DOHH2 (cell line): ENCODE results near the gene PRKAB1.
"Not testable (repeated sequence)": the region's sequence is repeated elsewhere in the genome, so short reads cannot be mapped to it uniquely, and the experiment has no call there.

ENCODE experiments used
- CTCF ChIP-seq: fragments of 200-600 bp; sonication (generic); IDR thresholded peaks from one replicate; pipeline ENCODE4 v1.5.1; 2014; ENCODE audit warnings: antibody characterized with exemption, mild to moderate bottlenecking, low read depth, low read length; ENCODE audit not compliant: poor library complexity, severe bottlenecking
- EZH2phosphoT487 ChIP-seq: fragments of 200-600 bp; sonication (generic); IDR thresholded peaks from 2 replicates; pipeline ENCODE4 v1.6.1; 2017; ENCODE audit warnings: borderline replicate concordance, mild to moderate bottlenecking, antibody characterized with exemption, low read length, moderate library complexity, mixed read lengths

DNA sequence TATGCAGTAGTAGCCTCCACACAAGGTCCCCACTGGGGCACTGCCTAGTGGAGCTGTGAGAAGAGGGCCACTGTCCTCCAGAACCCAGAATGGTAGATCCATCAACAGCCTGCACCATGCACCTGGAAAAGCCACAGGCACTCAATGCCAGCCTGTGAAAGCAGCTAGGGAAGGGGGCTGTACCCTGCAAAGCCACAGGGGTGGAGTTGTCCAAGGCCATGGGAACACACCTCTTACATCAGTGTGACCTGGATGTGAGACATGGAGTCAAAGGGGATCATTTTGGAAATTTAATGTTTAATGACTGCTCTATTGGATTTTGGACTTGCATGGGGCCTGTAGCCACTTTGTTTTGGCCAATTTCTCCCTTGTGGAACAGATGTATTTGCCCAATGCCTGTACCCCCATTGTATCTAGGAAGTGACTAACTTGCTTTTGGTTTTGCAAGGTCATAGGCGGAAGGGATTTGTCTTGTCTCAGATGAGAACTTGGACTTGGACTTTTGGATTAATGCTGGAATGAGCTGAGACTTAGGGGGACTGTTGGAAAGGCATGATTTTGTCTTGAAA is 49.5 kb upstream of the PRKAB1 start:
- not testable (repeated sequence) for TF ChIP-seq CTCF, EZH2phosphoT487
